HepG2 (cell line): ENCODE results near the gene BATF3. TPM values are rescaled to one million over a fixed set of nuclear protein-coding genes. Genes with fewer than 3 reads are reported as not detected.

Experiments
- ARID4A ChIP-seq: sonication (generic); formaldehyde crosslinking; IDR thresholded peaks from 2 replicates; pipeline ENCODE4 v1.5.0; 2020; ENCODE audit warnings: mild to moderate bottlenecking, missing genetic modification reagents, borderline replicate concordance
- CEBPZ ChIP-seq: IDR thresholded peaks from 2 replicates; pipeline ENCODE4 v1.6.1; 2012; ENCODE audit warnings: low read length, improper control_type of control experiment
- FOXA3 ChIP-seq: IDR thresholded peaks from 2 replicates; pipeline ENCODE4 v1.6.1; 2016; ENCODE audit warnings: missing genetic modification reagents, missing compliant biosample characterization
- MED13 ChIP-seq: sonication (generic); formaldehyde crosslinking; IDR thresholded peaks from 2 replicates; pipeline ENCODE4 v1.5.0; 2020; ENCODE audit warnings: missing genetic modification reagents
- ZFP62 ChIP-seq: sonication (generic); formaldehyde crosslinking; IDR thresholded peaks from 2 replicates; pipeline ENCODE4 v1.4.0; 2020; ENCODE audit warnings: missing genetic modification reagents
- ZNF468 ChIP-seq: sonication (generic); formaldehyde crosslinking; IDR thresholded peaks from 2 replicates; pipeline ENCODE4 v1.8.0; 2022; ENCODE audit warnings: mild to moderate bottlenecking, moderate library complexity, missing genetic modification reagents
- polyA plus RNA-seq, 8 experiments: library from polyadenylated mRNA; depleted of rRNA in 3 of 8; stranded (reverse) in 7 of 8; unstranded in 1 of 8; fragments of >200 nt; fragmentation: Illumina TruSeq in 4 of 8; extraction: Trizol in 4 of 8; gene quantifications; 2 replicates each; pipeline versions ENCODE4 v1.2.1 to v1.2.3, GENCODE V29; 2011 to 2016; ENCODE audit warnings: low read depth in 4 of 8, missing spikeins in 1 of 8, mixed read lengths in 1 of 8; ENCODE audit not compliant: insufficient read depth in 1 of 8
- total RNA-seq, 5 experiments: library from RNA; depleted of rRNA; stranded (reverse); fragments of >200 nt; fragmentation: Illumina TruSeq; extraction: Trizol; gene quantifications; 2 replicates each; pipeline ENCODE4 v1.2.3, GENCODE V29; 2016; ENCODE audit warnings: low read depth in 1 of 5
- TF ChIP-seq, protein P1 (sequence below): sonication (generic); formaldehyde crosslinking; conservative IDR thresholded peaks from 2 replicates; pipeline ENCODE4 v1.4.0; 2020; ENCODE audit warnings: missing genetic modification reagents
- TF ChIP-seq, protein P2 (sequence below): sonication (generic); formaldehyde crosslinking; IDR thresholded peaks from 2 replicates; pipeline ENCODE4 v1.4.0; 2020; ENCODE audit warnings: missing genetic modification reagents, borderline replicate concordance
- TF ChIP-seq, protein P3 (sequence below): sonication (generic); formaldehyde crosslinking; conservative IDR thresholded peaks from 2 replicates; pipeline ENCODE4 v1.8.1; 2023; ENCODE audit warnings: missing genetic modification reagents

The BATF3 gene
- total and polyA plus RNA-seq, 2 of the 13 experiments (the other 11 are each of a cell fraction or from before 2014, with no cell fraction given), result 0.13 TPM; not detected in 1

GRCh38 chr1:212686069-212686468, 13.6 kb downstream of the BATF3 start (continued):
- TF ChIP-seq ZNF468 (CRISPR knock-in tag) (no peak), FOXA3 (no peak), ARID4A (CRISPR knock-in tag) (no peak), ZFP62 (CRISPR knock-in tag) (no peak), CEBPZ (no peak), MED13 (CRISPR knock-in tag) (no peak)
- TF ChIP-seq, protein P1, sequence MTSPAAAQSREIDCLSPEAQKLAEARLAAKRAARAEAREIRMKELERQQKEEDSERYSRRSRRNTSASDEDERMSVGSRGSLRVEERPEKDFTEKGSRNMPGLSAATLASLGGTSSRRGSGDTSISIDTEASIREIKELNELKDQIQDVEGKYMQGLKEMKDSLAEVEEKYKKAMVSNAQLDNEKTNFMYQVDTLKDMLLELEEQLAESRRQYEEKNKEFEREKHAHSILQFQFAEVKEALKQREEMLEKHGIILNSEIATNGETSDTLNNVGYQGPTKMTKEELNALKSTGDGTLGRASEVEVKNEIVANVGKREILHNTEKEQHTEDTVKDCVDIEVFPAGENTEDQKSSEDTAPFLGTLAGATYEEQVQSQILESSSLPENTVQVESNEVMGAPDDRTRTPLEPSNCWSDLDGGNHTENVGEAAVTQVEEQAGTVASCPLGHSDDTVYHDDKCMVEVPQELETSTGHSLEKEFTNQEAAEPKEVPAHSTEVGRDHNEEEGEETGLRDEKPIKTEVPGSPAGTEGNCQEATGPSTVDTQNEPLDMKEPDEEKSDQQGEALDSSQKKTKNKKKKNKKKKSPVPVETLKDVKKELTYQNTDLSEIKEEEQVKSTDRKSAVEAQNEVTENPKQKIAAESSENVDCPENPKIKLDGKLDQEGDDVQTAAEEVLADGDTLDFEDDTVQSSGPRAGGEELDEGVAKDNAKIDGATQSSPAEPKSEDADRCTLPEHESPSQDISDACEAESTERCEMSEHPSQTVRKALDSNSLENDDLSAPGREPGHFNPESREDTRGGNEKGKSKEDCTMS (CRISPR knock-in tag), result no peak
- TF ChIP-seq, protein P2, sequence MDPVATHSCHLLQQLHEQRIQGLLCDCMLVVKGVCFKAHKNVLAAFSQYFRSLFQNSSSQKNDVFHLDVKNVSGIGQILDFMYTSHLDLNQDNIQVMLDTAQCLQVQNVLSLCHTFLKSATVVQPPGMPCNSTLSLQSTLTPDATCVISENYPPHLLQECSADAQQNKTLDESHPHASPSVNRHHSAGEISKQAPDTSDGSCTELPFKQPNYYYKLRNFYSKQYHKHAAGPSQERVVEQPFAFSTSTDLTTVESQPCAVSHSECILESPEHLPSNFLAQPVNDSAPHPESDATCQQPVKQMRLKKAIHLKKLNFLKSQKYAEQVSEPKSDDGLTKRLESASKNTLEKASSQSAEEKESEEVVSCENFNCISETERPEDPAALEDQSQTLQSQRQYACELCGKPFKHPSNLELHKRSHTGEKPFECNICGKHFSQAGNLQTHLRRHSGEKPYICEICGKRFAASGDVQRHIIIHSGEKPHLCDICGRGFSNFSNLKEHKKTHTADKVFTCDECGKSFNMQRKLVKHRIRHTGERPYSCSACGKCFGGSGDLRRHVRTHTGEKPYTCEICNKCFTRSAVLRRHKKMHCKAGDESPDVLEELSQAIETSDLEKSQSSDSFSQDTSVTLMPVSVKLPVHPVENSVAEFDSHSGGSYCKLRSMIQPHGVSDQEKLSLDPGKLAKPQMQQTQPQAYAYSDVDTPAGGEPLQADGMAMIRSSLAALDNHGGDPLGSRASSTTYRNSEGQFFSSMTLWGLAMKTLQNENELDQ, result no peak
- TF ChIP-seq, protein P3, sequence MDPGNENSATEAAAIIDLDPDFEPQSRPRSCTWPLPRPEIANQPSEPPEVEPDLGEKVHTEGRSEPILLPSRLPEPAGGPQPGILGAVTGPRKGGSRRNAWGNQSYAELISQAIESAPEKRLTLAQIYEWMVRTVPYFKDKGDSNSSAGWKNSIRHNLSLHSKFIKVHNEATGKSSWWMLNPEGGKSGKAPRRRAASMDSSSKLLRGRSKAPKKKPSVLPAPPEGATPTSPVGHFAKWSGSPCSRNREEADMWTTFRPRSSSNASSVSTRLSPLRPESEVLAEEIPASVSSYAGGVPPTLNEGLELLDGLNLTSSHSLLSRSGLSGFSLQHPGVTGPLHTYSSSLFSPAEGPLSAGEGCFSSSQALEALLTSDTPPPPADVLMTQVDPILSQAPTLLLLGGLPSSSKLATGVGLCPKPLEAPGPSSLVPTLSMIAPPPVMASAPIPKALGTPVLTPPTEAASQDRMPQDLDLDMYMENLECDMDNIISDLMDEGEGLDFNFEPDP, result no peak
